ENCODE data around the gene ADCY2. TPM values are rescaled to one million over a fixed set of nuclear protein-coding genes. Genes with fewer than 3 reads are reported as not detected.

The ADCY2 gene
- total RNA-seq, 1 experiment from 2014 or later, result 31.3 TPM

DNA sequence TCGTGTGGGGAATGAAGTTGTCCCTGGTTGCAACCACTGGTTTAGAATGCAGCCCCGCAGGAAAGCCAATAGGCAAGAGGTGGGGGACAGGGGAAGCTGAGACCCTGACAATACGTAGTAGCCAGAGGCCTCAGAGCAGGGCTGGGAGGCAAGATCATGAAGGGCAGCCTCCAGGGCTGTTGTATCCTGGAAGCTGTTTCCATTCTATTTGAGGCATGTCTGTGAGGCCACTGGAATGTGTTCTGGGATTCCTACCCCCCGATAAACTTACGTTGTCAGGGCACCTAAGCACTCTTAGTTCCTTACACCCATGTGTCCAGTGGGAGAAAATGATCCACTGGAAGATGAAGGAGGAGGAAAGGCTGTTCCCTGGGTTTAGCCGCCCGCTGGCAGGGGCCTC is 277.7 kb downstream of the ADCY2 start:
- Histone ChIP-seq H3K27me3 (ENCODE audit: insufficient read depth, low read length) (no peaks in the 10 kb centered on the region), H2BK120ac (ENCODE audit: low read depth, low read length, poor library complexity, severe bottlenecking) (no peak overlapping the region), H3K18ac (ENCODE audit: insufficient read length, low read depth, low read length) (peak overlapping the region; percentile 1), H4K8ac (replicated peaks; ENCODE audit: insufficient read length, low read depth, low read length) (no peak overlapping the region), H3K4me1 (ENCODE audit: insufficient read depth, low read length) (0 out of 2 replicates have a peak, but pooled peaks cover 3% of the 10 kb centered on the region), H2AFZ (ENCODE audit: low read length) (no peak overlapping the region), H3K79me2 (ENCODE audit: insufficient read depth, low read length) (peaks cover 2% of the 10 kb centered on the region; the same call in 1 of the 2 replicates), H3K4ac (ENCODE audit: low read depth, low read length) (no peak overlapping the region), H3K79me1 (ENCODE audit: insufficient read depth, low read depth, low read length, poor library complexity, severe bottlenecking) (no peaks in the 10 kb centered on the region), H3T11ph (ENCODE audit: low read length) (no peak overlapping the region), H3K27ac (ENCODE audit: insufficient read length, low read depth, low read length) (no peak overlapping the region), H2BK5ac (ENCODE audit: insufficient read length, low read length) (no peak overlapping the region), H4K91ac (ENCODE audit: insufficient read length, low read depth, low read length) (no peak overlapping the region), H2BK20ac (ENCODE audit: low read depth, low read length, poor library complexity, severe bottlenecking) (no peak overlapping the region), H3K23ac (ENCODE audit: insufficient read length, low read depth, low read length) (no peak overlapping the region), H4K20me1 (ENCODE audit: control insufficient read depth, insufficient read depth, insufficient read length) (no peaks in the 10 kb centered on the region), H3K14ac (ENCODE audit: insufficient read depth, low read length) (no peak overlapping the region), H4K5ac (ENCODE audit: insufficient read length, low read depth, low read length) (no peak overlapping the region), H3K56ac (ENCODE audit: insufficient read length, low read depth, low read length) (no peak overlapping the region), H2BK15ac (ENCODE audit: low read depth, low read length) (no peak overlapping the region), H2AK5ac (ENCODE audit: insufficient read length, low read length) (no peak overlapping the region), H3K4me2 (ENCODE audit: insufficient read depth, insufficient read length, low read length) (no peak overlapping the region), H3K23me2 (ENCODE audit: insufficient read length, low read depth, low read length, poor library complexity, severe bottlenecking) (no peaks in the 10 kb centered on the region), H3K9ac (ENCODE audit: extremely low read depth, insufficient read length, low read length) (no peak overlapping the region), H2BK12ac (ENCODE audit: insufficient read length, low read depth, low read length) (no peak overlapping the region), H3K9me3 (ENCODE audit: control insufficient read depth, low read depth, low read length) (no peaks in the 10 kb centered on the region)
- DNase-seq, result no peak
- H3K9me3 Mint-ChIP-seq, result peaks cover 2 to 7% of the 10 kb centered on the region in 2 experiments; a peak in 4 of 5 replicates
- H3K4me1 Mint-ChIP-seq, result no peaks in the 10 kb centered on the region
- no CpG with 5 or more reads among the region's 7 CpGs for WGBS (ENCODE audit: extremely low coverage, insufficient read length, low lambda C conversion rate)
- peaks cover 11 to 12% (median 12%) of the 10 kb centered on the region in 3 experiments; a peak in 6 of 7 replicates for H3K36me3 Mint-ChIP-seq (ENCODE audit: insufficient read depth in 1 of 3, low read depth in 3 of 3)
- no peak for TF ChIP-seq CTCF (conservative IDR thresholded peaks at IDR 0.05)
- no peak overlapping the region for H3K4me3 Mint-ChIP-seq
- no peaks in the 10 kb centered on the region for H3K27me3 Mint-ChIP-seq (ENCODE audit: low read depth)
- H3K27ac Mint-ChIP-seq, result no peak overlapping the region

Data from H9 (cell line).